Amniotic epithelial cell (primary cell): ENCODE measurements around the gene PDE6H.
A peak's percentile ranks its signal among the peaks of the same experiment; 100 is the strongest.

Experiments
- DNase-seq: peaks from one replicate; pipeline ENCODE4 v3.0.0-alpha.2; 2010; ENCODE audit warnings: low read depth

Gene PDE6H

GRCh38 chr12:14951851-14952250 lies 21.0 kb upstream of the PDE6H start:
- no peak for DNase-seq

GRCh38 chr12:14952299-14952921 lies 20.4 kb upstream of the PDE6H start:
- peak; percentile 97 for DNase-seq

- no peak for DNase-seq
These were observed 19.1 kb upstream of the PDE6H start for GRCh38 chr12:14953752-14954151.

GRCh38 chr12:14954269-14954668 lies 18.6 kb upstream of the PDE6H start:
- DNase-seq = peak; percentile 45

- DNase-seq = no peak
These were observed 16.6 kb upstream of the PDE6H start for GRCh38 chr12:14956024-14956891.

GRCh38 chr12:14956905-14957304 lies 15.9 kb upstream of the PDE6H start:
- DNase-seq = no peak

GRCh38 chr12:14957551-14958168 lies 15.2 kb upstream of the PDE6H start:
- no peak for DNase-seq

- DNase-seq = peak; percentile 37
These were observed 14.3 kb upstream of the PDE6H start for GRCh38 chr12:14958361-14959125.

- DNase-seq = no peak
These were observed 13.8 kb upstream of the PDE6H start for GRCh38 chr12:14959126-14959440.

- DNase-seq = no peak
These were observed 13.4 kb upstream of the PDE6H start for GRCh38 chr12:14959463-14959862.

GRCh38 chr12:14959916-14960496 lies 12.8 kb upstream of the PDE6H start:
- DNase-seq = no peak

GRCh38 chr12:14960548-14961465 lies 12.0 kb upstream of the PDE6H start:
- peak; percentile 33 for DNase-seq

GRCh38 chr12:14961466-14962152 lies 11.2 kb upstream of the PDE6H start, which contains the start of gene ARHGDIB:
Gene ARHGDIB, minus strand, starts transcription at chr12:14961601. Its CDS starts 10,889 bp downstream, at chr12:14950712.
- no peak for DNase-seq

- DNase-seq = no peak
These were observed 10.7 kb upstream of the PDE6H start for GRCh38 chr12:14962153-14962539.

- no peak for DNase-seq
These were observed 10.0 kb upstream of the PDE6H start for GRCh38 chr12:14962797-14963196.

- no peak for DNase-seq
These were observed 9.3 kb upstream of the PDE6H start for GRCh38 chr12:14963520-14963919.

- DNase-seq = no peak
These were observed 8.4 kb upstream of the PDE6H start for GRCh38 chr12:14964406-14964805.

- DNase-seq = no peak
These were observed 7.6 kb upstream of the PDE6H start for GRCh38 chr12:14965221-14965620.

GRCh38 chr12:14968478-14968877 lies 4.4 kb upstream of the PDE6H start:
- DNase-seq = no peak

- no peak for DNase-seq
These were observed 2.4 kb upstream of the PDE6H start for GRCh38 chr12:14970473-14970872.
